Common myeloid progenitor, CD34-positive (primary cell): ENCODE results near the gene PHACTR4.
A peak's percentile ranks its signal among the peaks of the same experiment; 100 is the strongest.

Experiments
- CTCF ChIA-PET: fragments of 350-600 bp; sonication (Branson Sonifier 250); formaldehyde crosslinking; loops from one replicate; lab custom pipeline; 2021; ENCODE audit warnings: antibody characterized with exemption; lab: Charles Lee
- POLR2A ChIA-PET: fragments of 350-600 bp; sonication (Branson Sonifier 250); formaldehyde crosslinking; loops from one replicate; lab custom pipeline; 2021; ENCODE audit warnings: antibody characterized with exemption; lab: Charles Lee
- DNase-seq, 3 donors: peaks; one replicate each; pipeline versions ENCODE4 v3.0.0 to v3.0.0-alpha.2; 2013
- H3K27ac ChIP-seq, 2 experiments: 1 replicate in 1 of 2; 2 replicates in 1 of 2; pipeline ENCODE4 v1.7.0; 2013; ENCODE audit warnings: inconsistent platforms in 2 of 2, low read length in 2 of 2, mild to moderate bottlenecking in 2 of 2, low read depth in 1 of 2, moderate library complexity in 1 of 2; ENCODE audit not compliant: severe bottlenecking in 2 of 2, insufficient read depth in 1 of 2, poor library complexity in 1 of 2
- H3K27me3 ChIP-seq, 5 experiments: replicated peaks in 2 of 5; 1 replicate in 3 of 5; 2 replicates in 2 of 5; pipeline versions ENCODE4 v1.6.1 to v1.7.0; 2013; ENCODE audit warnings: low read length in 4 of 5, mild to moderate bottlenecking in 2 of 5, moderate library complexity in 2 of 5, inconsistent platforms in 1 of 5; ENCODE audit not compliant: insufficient read depth in 5 of 5, control insufficient read depth in 4 of 5
- H3K36me3 ChIP-seq, 4 experiments: 1 replicate in 2 of 4; 2 replicates in 2 of 4; pipeline versions ENCODE4 v1.6.1 to v1.7.0; 2013; ENCODE audit warnings: low read length in 3 of 4, control low read depth in 1 of 4, mild to moderate bottlenecking in 1 of 4; ENCODE audit not compliant: control insufficient read depth in 4 of 4, insufficient read depth in 4 of 4
- H3K4me1 ChIP-seq, 4 experiments: 1 replicate in 3 of 4; 2 replicates in 1 of 4; pipeline versions ENCODE4 v1.6.1 to v1.7.1; 2013; ENCODE audit warnings: low read length in 3 of 4, mild to moderate bottlenecking in 3 of 4, control low read depth in 1 of 4, inconsistent platforms in 1 of 4, moderate library complexity in 1 of 4; ENCODE audit not compliant: control insufficient read depth in 4 of 4, insufficient read depth in 4 of 4; ENCODE audit errors: control extremely low read depth in 1 of 4
- H3K4me3 ChIP-seq, 7 experiments: 1 replicate in 4 of 7; 2 replicates in 3 of 7; pipeline versions ENCODE4 v1.5.1 to v1.7.0; 2013; ENCODE audit warnings: mild to moderate bottlenecking in 7 of 7, low read length in 6 of 7, moderate library complexity in 6 of 7, inconsistent platforms in 2 of 7, low read depth in 2 of 7, control low read depth in 1 of 7; ENCODE audit not compliant: insufficient read depth in 4 of 7, control insufficient read depth in 1 of 7; ENCODE audit errors: extremely low read depth in 1 of 7
- H3K9me3 ChIP-seq, 5 experiments: 1 replicate in 4 of 5; 2 replicates in 1 of 5; pipeline versions ENCODE4 v1.6.1 to v1.7.1; 2013; ENCODE audit warnings: low read length in 4 of 5, mild to moderate bottlenecking in 2 of 5, inconsistent platforms in 1 of 5, low read depth in 1 of 5, moderate library complexity in 1 of 5; ENCODE audit not compliant: control insufficient read depth in 4 of 5, insufficient read depth in 2 of 5; ENCODE audit errors: control extremely low read depth in 1 of 5
- WGBS: methylation state at CpG from one replicate; pipeline ENCODE4 v1.1.5; 2013; ENCODE audit not compliant: insufficient coverage; 5-methylcytosine and 5-hydroxymethylcytosine counted together

PHACTR4 gene

DNA sequence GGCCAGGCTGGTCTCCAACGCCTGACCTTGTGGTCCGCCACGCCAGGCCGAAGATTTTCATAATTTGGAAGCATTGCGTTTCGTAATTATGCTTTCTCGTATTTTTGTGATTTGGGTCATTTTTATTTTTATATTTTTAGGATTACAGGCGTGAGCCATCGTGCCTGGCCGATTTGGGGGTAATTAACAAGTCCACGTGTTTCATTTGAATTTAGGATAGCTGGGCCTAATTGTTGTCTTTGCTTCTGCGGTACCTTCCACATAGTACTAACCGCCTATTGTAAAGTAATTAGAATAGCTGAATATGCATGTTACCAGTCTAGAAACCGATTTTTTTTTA, 137.3 kb downstream of the PHACTR4 start:
- ChIA-PET POLR2A (interaction anchor here (0.6 to 1.2 kb wide), 4 partner anchors 21 to 1047 kb away, joined by 3 to 5 read pairs (median 3); partner anchors contain the start of gene RNU11), CTCF (interaction anchor here (0.8 to 1.6 kb wide), 2 partner anchors 13 to 74 kb away, joined by 3 to 6 read pairs; no protein-coding TSS in a partner anchor)
- 0% methylated on average over 4 of the region's 14 CpGs for WGBS
- peaks cover 20 to 45% (median 39%) of the 10 kb centered on the region in 4 experiments for H3K36me3 ChIP-seq
- H3K27me3 ChIP-seq: no peaks in the 10 kb centered on the region
- DNase-seq: no peak
- peak overlapping the region; percentile 47 to 99 (median 97) for H3K4me3 ChIP-seq
- H3K4me1 ChIP-seq: peaks cover 30 to 48% (median 39%) of the 10 kb centered on the region in 4 experiments
- H3K9me3 ChIP-seq: no peaks in the 10 kb centered on the region
- peak overlapping the region; percentile 78 to 95 for H3K27ac ChIP-seq

DNA sequence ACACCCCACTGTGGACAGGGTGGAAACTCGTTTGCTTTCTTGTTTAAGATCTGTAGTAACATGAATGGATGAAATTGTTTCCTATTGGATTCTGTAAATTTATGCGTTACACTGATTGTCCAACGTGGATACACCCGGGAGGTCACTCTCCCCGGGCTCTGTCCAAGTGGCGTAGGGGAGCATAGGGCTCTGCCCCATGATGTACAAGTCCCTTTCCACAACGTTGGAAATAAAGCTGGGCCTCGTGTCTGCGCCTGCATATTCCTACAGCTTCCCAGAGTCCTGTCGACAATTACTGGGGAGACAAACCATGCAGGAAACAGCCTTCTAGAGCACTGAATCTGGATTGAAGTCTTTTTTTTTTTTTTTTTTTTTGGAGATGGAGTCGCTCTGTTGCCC, 137.7 kb downstream of the PHACTR4 start:
- POLR2A ChIA-PET: interaction anchor here (0.6 to 1.2 kb wide), 4 partner anchors 21 to 1047 kb away, joined by 3 to 5 read pairs (median 3); partner anchors contain the start of gene RNU11
- no peak for DNase-seq
- H3K4me1 ChIP-seq: peaks cover 30 to 51% (median 39%) of the 10 kb centered on the region in 4 experiments
- CTCF ChIA-PET: interaction anchor here (0.6 to 1.6 kb wide), 3 partner anchors 10 to 74 kb away, joined by 3 to 6 read pairs (median 3); no protein-coding TSS in a partner anchor
- peak overlapping the region; percentile 78 to 95 for H3K27ac ChIP-seq
- H3K4me3 ChIP-seq: peak overlapping the region; percentile 43 to 99 (median 97)
- peaks cover 23 to 49% (median 42%) of the 10 kb centered on the region in 4 experiments for H3K36me3 ChIP-seq
- WGBS: 0% methylated on average over 5 of the region's 11 CpGs
- no peaks in the 10 kb centered on the region for H3K27me3 ChIP-seq
- H3K9me3 ChIP-seq: no peaks in the 10 kb centered on the region

DNA sequence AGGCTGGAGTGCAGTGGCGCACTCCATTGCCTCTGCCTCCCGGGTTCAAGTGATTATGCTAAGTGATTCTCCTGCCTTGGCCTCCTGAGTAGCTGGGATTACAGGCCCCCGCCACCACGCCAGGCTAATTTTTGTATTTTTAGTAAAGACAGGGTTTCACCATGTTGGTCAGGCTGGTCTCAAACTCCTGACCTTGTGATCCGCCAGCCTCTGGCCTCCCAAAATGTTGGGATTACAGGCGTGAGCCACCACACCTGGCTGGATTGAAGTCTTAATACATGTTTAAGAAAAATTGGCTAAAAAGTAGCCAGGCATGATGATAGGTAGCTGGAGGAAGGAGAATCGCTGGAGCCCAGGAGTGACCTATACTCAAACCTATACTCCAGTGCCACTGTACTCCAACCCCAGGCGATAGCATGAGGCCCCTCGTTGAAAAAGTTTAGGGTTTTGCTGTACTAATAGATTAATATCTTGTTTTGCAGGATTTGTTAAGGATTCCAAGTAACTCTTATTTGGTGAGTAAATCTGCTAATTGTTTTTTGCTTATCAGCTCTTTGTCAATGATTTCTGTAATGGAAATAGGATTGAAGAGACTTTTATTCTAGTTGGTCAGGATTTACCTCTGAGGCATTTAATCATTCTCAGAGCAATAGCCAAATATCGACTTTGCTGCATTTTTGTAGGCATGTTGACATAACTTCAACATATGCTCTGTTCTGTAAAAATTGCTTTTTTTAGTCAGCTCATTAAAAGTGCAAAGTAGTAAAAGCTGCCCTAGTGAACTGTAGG, 138.3 kb downstream of the PHACTR4 start:
- POLR2A ChIA-PET: interaction anchor here (0.6 to 1.2 kb wide), 3 partner anchors 22 to 141 kb away, joined by 3 to 5 read pairs (median 3); partner anchors contain the start of gene RNU11
- Histone ChIP-seq H3K27ac (peak overlapping the region; percentile 78 to 95), H3K36me3 (peaks cover 23 to 49% (median 47%) of the 10 kb centered on the region in 4 experiments), H3K4me1 (peaks cover 30 to 51% (median 39%) of the 10 kb centered on the region in 4 experiments), H3K4me3 (peak overlapping the region; percentile 43 to 99 (median 97)), H3K9me3 (no peaks in the 10 kb centered on the region), H3K27me3 (no peaks in the 10 kb centered on the region)
- CTCF ChIA-PET: interaction anchor here (0.6 to 1.6 kb wide), 3 partner anchors 9 to 73 kb away, joined by 3 to 6 read pairs (median 3); no protein-coding TSS in a partner anchor
- WGBS: 40% methylated on average over 3 of the region's 10 CpGs
- no peak for DNase-seq

DNA sequence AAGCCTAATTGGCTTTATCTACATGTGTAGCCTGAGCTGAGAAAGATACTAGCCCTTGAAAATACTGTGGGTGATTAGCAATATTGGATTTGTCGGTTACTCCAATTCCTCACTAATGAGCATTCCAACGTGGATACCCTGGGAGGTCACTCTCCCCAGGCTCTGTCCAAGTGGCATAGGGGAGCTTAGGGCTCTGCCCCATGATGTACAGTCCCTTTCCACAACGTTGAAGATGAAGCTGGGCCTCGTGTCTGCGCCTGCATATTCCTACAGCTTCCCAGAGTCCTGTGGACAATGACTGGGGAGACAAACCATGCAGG, 138.9 kb downstream of the PHACTR4 start:
- DNase-seq: no peak
- H3K36me3 ChIP-seq: peaks cover 23 to 51% (median 49%) of the 10 kb centered on the region in 4 experiments
- H3K9me3 ChIP-seq: no peaks in the 10 kb centered on the region
- H3K27me3 ChIP-seq: no peaks in the 10 kb centered on the region
- H3K27ac ChIP-seq: peak overlapping the region; percentile 78 to 95
- ChIA-PET POLR2A (interaction anchor here (1.0 kb wide), 1 partner anchor 72 kb away, joined by 3 read pairs; no protein-coding TSS in a partner anchor), CTCF (interaction anchor here (0.8 kb wide), 1 partner anchor 9 kb away, joined by 3 read pairs; no protein-coding TSS in a partner anchor)
- peak overlapping the region in 6 of 7 experiments; percentile 77 to 99 (median 97) for H3K4me3 ChIP-seq
- WGBS: 38% methylated on average over 4 of the region's 5 CpGs
- H3K4me1 ChIP-seq: peaks cover 30 to 51% (median 39%) of the 10 kb centered on the region in 4 experiments

DNA sequence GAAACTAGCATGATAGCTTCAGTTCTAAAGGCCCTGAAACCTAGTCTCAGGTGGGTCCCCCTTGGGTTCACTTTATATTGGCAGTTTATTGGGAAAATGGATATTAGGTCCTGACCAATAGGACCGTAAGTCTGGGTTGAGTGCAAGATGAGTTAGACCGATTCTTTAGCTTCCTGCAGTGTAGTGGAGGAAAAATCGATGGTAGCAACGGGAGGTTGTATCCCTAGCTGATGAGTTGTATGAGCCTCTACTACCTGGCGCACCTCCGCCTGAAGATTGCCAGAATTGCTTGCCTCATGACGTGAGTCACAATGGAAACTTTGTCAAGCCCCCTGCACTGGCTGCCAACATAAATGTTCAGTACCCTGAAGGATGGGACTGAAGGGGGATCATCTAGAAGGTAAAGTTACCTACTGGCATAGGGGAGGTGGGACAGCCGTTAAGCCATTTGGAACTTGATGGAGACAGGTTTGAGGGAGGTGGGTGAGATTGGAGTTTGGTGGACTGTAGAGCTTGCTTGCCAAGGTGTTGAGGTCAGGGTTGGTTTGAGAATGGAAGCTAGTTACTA, 140.2 kb downstream of the PHACTR4 start:
- no peak for DNase-seq
- Histone ChIP-seq H3K4me1 (peaks cover 30 to 51% (median 39%) of the 10 kb centered on the region in 4 experiments), H3K36me3 (peaks cover 28 to 58% (median 53%) of the 10 kb centered on the region in 4 experiments), H3K9me3 (no peaks in the 10 kb centered on the region), H3K27me3 (no peaks in the 10 kb centered on the region), H3K27ac (peak overlapping the region in 1 of 2 experiments; percentile 95), H3K4me3 (peak overlapping the region in 6 of 7 experiments; percentile 5 to 99 (median 64))
- POLR2A ChIA-PET: interaction anchor here (0.6 to 2.1 kb wide), 5 partner anchors 9 to 115 kb away, joined by 3 to 7 read pairs (median 3); no protein-coding TSS in a partner anchor
- CTCF ChIA-PET: interaction anchor here (1.0 to 1.9 kb wide), 4 partner anchors 9 to 43 kb away, joined by 3 to 4 read pairs (median 4); partner anchors contain the start of gene TRNAU1AP
- WGBS: 82% methylated on average over 8 of the region's 8 CpGs

DNA sequence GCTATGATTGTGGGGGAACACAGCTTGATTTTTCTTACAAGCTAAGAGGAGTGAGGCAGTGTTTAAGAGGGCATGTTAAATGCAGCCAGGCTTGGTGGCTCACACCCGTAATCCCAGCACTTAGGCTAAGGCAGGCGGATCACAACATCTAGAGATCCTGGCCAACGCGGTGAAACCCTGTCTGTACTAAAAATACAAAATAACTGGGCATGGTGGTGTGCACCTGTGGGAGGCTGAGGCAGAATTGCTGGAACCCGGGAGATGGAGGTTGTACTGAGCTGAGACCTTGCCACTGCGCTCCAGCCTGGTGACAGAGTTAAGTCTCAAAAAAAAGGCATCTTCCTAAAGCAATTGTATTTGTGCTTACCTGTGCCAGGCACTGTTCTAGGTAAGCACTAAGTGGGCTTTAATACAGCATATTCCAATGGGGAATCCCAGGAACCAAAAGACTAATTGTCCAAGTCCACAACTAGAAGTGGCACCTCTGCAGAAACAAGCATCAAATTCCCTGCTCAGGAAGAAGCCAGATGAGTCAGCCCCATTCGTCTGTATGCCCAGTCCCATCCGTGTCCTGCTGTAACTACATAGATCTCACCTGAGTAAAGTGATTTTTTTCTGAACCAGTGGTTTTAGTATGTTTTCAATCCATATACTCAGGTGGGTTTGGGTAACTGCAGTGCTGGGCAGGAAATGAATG, 140.9 kb downstream of the PHACTR4 start:
- Histone ChIP-seq H3K4me3 (peak overlapping the region in 5 of 7 experiments; percentile 13 to 99 (median 94)), H3K4me1 (peaks cover 30 to 48% (median 38%) of the 10 kb centered on the region in 4 experiments), H3K36me3 (peaks cover 28 to 63% (median 53%) of the 10 kb centered on the region in 4 experiments), H3K9me3 (no peaks in the 10 kb centered on the region), H3K27me3 (no peaks in the 10 kb centered on the region), H3K27ac (peak overlapping the region in 1 of 2 experiments; percentile 95)
- POLR2A ChIA-PET: interaction anchor here (0.9 to 2.1 kb wide), 3 partner anchors 8 to 115 kb away, joined by 3 to 7 read pairs (median 3); no protein-coding TSS in a partner anchor
- CTCF ChIA-PET: interaction anchor here (1.0 to 1.9 kb wide), 4 partner anchors 8 to 43 kb away, joined by 3 to 4 read pairs (median 4); partner anchors contain the start of gene TRNAU1AP
- WGBS: 89% methylated on average over 8 of the region's 8 CpGs
- DNase-seq: no peak
